ENCODE measurements around the gene FAM120AOS.

Gene FAM120AOS

GRCh38 chr9:93467462-93467861, 14.1 kb upstream of the FAM120AOS start:
- H3K9me2 ChIP-seq (ENCODE audit: low read depth, low read length) = no peaks in the 10 kb centered on the region
- TF ChIP-seq CTCF (IDR thresholded peaks at IDR 0.05; ENCODE audit: low read length) (no peak), EZH2 (IDR thresholded peaks at IDR 0.05; ENCODE audit: borderline replicate concordance, low read length) (no peak)
- H4K20me1 ChIP-seq (ENCODE audit: insufficient read depth, low read length) = no peaks in the 10 kb centered on the region
- H3K4me1 ChIP-seq (ENCODE audit: insufficient read depth, low read length, severe bottlenecking) = peaks cover 71% of the 10 kb centered on the region
- no peaks in the 10 kb centered on the region for H3K27me3 ChIP-seq (ENCODE audit: insufficient read depth, low read length)
- peak overlapping the region; percentile 96 for H3K27ac ChIP-seq (ENCODE audit: low read depth, low read length, poor library complexity, severe bottlenecking)
- H2AFZ ChIP-seq (ENCODE audit: low read length) = no peak overlapping the region
- no peaks in the 10 kb centered on the region for H3F3A ChIP-seq (ENCODE audit: insufficient read depth, low read length)
- H3K9ac ChIP-seq (ENCODE audit: low read length) = 0 out of 2 replicates have a peak overlapping the region, but pooled peaks have one; percentile 51
- H3K9me3 ChIP-seq (ENCODE audit: low read length) = no peaks in the 10 kb centered on the region
- H3K36me3 ChIP-seq (ENCODE audit: insufficient read depth, low read length) = peaks cover 25% of the 10 kb centered on the region
- H3K4me3 ChIP-seq (ENCODE audit: low read depth, low read length, poor library complexity, severe bottlenecking) = peak overlapping the region; percentile 44
- peaks cover 97% of the 10 kb centered on the region for H3K79me2 ChIP-seq (ENCODE audit: insufficient read depth, low read length)
- H3K4me2 ChIP-seq (ENCODE audit: low read length) = peak overlapping the region; percentile 87

- no peaks in the 10 kb centered on the region for H4K20me1 ChIP-seq (ENCODE audit: insufficient read depth, low read length)
- peak overlapping the region; percentile 96 for H3K27ac ChIP-seq (ENCODE audit: low read depth, low read length, poor library complexity, severe bottlenecking)
These were observed 13.7 kb upstream of the FAM120AOS start for GRCh38 chr9:93467062-93467416.

GRCh38 chr9:93466416-93467061, 13.2 kb upstream of the FAM120AOS start:
- H3K27ac ChIP-seq (ENCODE audit: low read depth, low read length, poor library complexity, severe bottlenecking) = peak overlapping the region; percentile 96
- H3K4me1 ChIP-seq (ENCODE audit: insufficient read depth, low read length, severe bottlenecking) = peaks cover 80% of the 10 kb centered on the region

More at GRCh38 chr9:93467062-93467416, 13.7 kb upstream of the FAM120AOS start:
- Histone ChIP-seq H3F3A (ENCODE audit: insufficient read depth, low read length) (no peaks in the 10 kb centered on the region), H2AFZ (ENCODE audit: low read length) (no peak overlapping the region), H3K79me2 (ENCODE audit: insufficient read depth, low read length) (peaks cover 98% of the 10 kb centered on the region), H3K36me3 (ENCODE audit: insufficient read depth, low read length) (peaks cover 20% of the 10 kb centered on the region), H3K4me2 (ENCODE audit: low read length) (peak overlapping the region; percentile 87), H3K4me3 (ENCODE audit: low read depth, low read length, poor library complexity, severe bottlenecking) (peak overlapping the region; percentile 44), H3K4me1 (ENCODE audit: insufficient read depth, low read length, severe bottlenecking) (peaks cover 75% of the 10 kb centered on the region), H3K9me2 (ENCODE audit: low read depth, low read length) (no peaks in the 10 kb centered on the region), H3K9me3 (ENCODE audit: low read length) (no peaks in the 10 kb centered on the region), H3K9ac (ENCODE audit: low read length) (peak overlapping the region; percentile 51), H3K27me3 (ENCODE audit: insufficient read depth, low read length) (no peaks in the 10 kb centered on the region)
- no peak for TF ChIP-seq EZH2 (IDR thresholded peaks at IDR 0.05; ENCODE audit: borderline replicate concordance, low read length)
- TF ChIP-seq CTCF (IDR thresholded peaks at IDR 0.05; ENCODE audit: low read length) = no peak

More at GRCh38 chr9:93466416-93467061, 13.2 kb upstream of the FAM120AOS start:
- peak overlapping the region; percentile 44 for H3K4me3 ChIP-seq (ENCODE audit: low read depth, low read length, poor library complexity, severe bottlenecking)
- TF ChIP-seq CTCF (IDR thresholded peaks at IDR 0.05; ENCODE audit: low read length) = no peak
- TF ChIP-seq EZH2 (IDR thresholded peaks at IDR 0.05; ENCODE audit: borderline replicate concordance, low read length) = no peak
- H3K36me3 ChIP-seq (ENCODE audit: insufficient read depth, low read length) = peaks cover 17% of the 10 kb centered on the region
- H3K4me2 ChIP-seq (ENCODE audit: low read length) = peak overlapping the region; percentile 87
- H3K79me2 ChIP-seq (ENCODE audit: insufficient read depth, low read length) = peaks cover 100% of the 10 kb centered on the region
- peak overlapping the region; percentile 51 for H3K9ac ChIP-seq (ENCODE audit: low read length)
- H2AFZ ChIP-seq (ENCODE audit: low read length) = no peak overlapping the region
- no peaks in the 10 kb centered on the region for H4K20me1 ChIP-seq (ENCODE audit: insufficient read depth, low read length)
- H3K9me3 ChIP-seq (ENCODE audit: low read length) = no peaks in the 10 kb centered on the region
- no peaks in the 10 kb centered on the region for H3K27me3 ChIP-seq (ENCODE audit: insufficient read depth, low read length)
- H3F3A ChIP-seq (ENCODE audit: insufficient read depth, low read length) = no peaks in the 10 kb centered on the region
- H3K9me2 ChIP-seq (ENCODE audit: low read depth, low read length) = no peaks in the 10 kb centered on the region

Measured in OCI-LY1 (cell line).